Endothelial cell of umbilical vein (primary cell): Measurements from ENCODE around the gene SRGAP3. TPM values are rescaled to one million over a fixed set of nuclear protein-coding genes. Genes with fewer than 3 reads are reported as not detected.

Experiments used
- BruUV-seq: library from RNA; stranded (reverse); fragments of 400-500 nt; replicated peaks from 2 replicates; lab custom pipeline; 2021; lab: Mats Ljungman, UMichigan
- CTCF ChIA-PET: fragments of 300-600, 350-600 bp; sonication (Branson Sonifier 250); formaldehyde crosslinking; loops from one replicate; lab custom pipeline; 2021; ENCODE audit warnings: antibody characterized with exemption, inconsistent platforms; lab: Charles Lee
- POLR2A ChIA-PET: fragments of 300-600, 350-600 bp; sonication (Branson Sonifier 250); formaldehyde crosslinking; loops from one replicate; lab custom pipeline; 2021; ENCODE audit warnings: antibody characterized with exemption, inconsistent platforms; lab: Charles Lee
- DNase-seq: peaks from one replicate; pipeline ENCODE4 v3.0.0-alpha.2; 2011; ENCODE audit warnings: low read depth, low spot score
- FAIRE-seq: peaks from 2 replicates; lab custom pipeline; 2011; peaks lifted over from hg19 to GRCh38; lab: Jason Lieb, UNC
- H2AFZ ChIP-seq: 2 replicates; pipeline ENCODE4 v1.6.0; 2012; ENCODE audit warnings: low read depth, low read length, control low read depth, inconsistent platforms
- H3K27ac ChIP-seq: 2 replicates; pipeline ENCODE4 v1.5.1; 2011; ENCODE audit warnings: low read depth, mild to moderate bottlenecking, control low read depth, low read length, moderate library complexity; ENCODE audit not compliant: insufficient read depth
- H3K27me3 ChIP-seq, 2 experiments: 2 replicates each; pipeline versions ENCODE4 v1.6.0 to v1.6.1; 2011; ENCODE audit warnings: low read length in 2 of 2, mixed read lengths in 1 of 2; ENCODE audit not compliant: control insufficient read depth in 2 of 2, insufficient read depth in 2 of 2
- H3K36me3 ChIP-seq, 2 experiments: 2 replicates in 1 of 2; 3 replicates in 1 of 2; pipeline ENCODE4 v1.5.1; 2011; ENCODE audit warnings: low read length in 2 of 2, mild to moderate bottlenecking in 1 of 2, moderate library complexity in 1 of 2; ENCODE audit not compliant: control insufficient read depth in 2 of 2, insufficient read depth in 2 of 2; ENCODE audit errors: extremely low read depth in 1 of 2
- H3K4me1 ChIP-seq: 3 replicates; pipeline ENCODE4 v1.5.1; 2011; ENCODE audit warnings: mild to moderate bottlenecking, low read length; ENCODE audit not compliant: control insufficient read depth, insufficient read depth; ENCODE audit errors: extremely low read depth
- H3K4me2 ChIP-seq: 2 replicates; pipeline ENCODE4 v1.6.1; 2011; ENCODE audit warnings: low read length, control low read depth, mixed read lengths; ENCODE audit not compliant: insufficient read depth
- H3K4me3 ChIP-seq, 3 experiments: fragments of 200-600 bp in 1 of 3; sonication (generic), shearing (Covaris generic) in 1 of 3; replicated peaks in 1 of 3; 2 replicates each; pipeline ENCODE4 v1.5.1; 2011 to 2016; ENCODE audit warnings: control low read depth in 3 of 3, low read length in 3 of 3, mild to moderate bottlenecking in 2 of 3, inconsistent platforms in 1 of 3, low read depth in 1 of 3, moderate library complexity in 1 of 3; ENCODE audit not compliant: insufficient read depth in 1 of 3
- H3K79me2 ChIP-seq: 2 replicates; pipeline ENCODE4 v1.6.0; 2012; ENCODE audit warnings: low read length, inconsistent platforms; ENCODE audit not compliant: control insufficient read depth, insufficient read depth
- H3K9ac ChIP-seq: replicated peaks from 2 replicates; pipeline ENCODE3; 2011; ENCODE audit warnings: low read length, control low read depth; ENCODE audit not compliant: insufficient read depth; ENCODE audit errors: extremely low read depth
- H3K9me1 ChIP-seq: replicated peaks from 3 replicates; pipeline ENCODE4 v1.6.0; 2011; ENCODE audit warnings: mild to moderate bottlenecking, low read length; ENCODE audit not compliant: control insufficient read depth, insufficient read depth; ENCODE audit errors: extremely low read depth
- H3K9me3 ChIP-seq: replicated peaks from 2 replicates; pipeline ENCODE4 v1.5.1; 2012; ENCODE audit warnings: low read length, inconsistent platforms; ENCODE audit not compliant: control insufficient read depth, insufficient read depth
- H4K20me1 ChIP-seq: replicated peaks from 2 replicates; pipeline ENCODE3; 2011; ENCODE audit warnings: mild to moderate bottlenecking, low read length; ENCODE audit not compliant: control insufficient read depth, insufficient read depth; ENCODE audit errors: extremely low read depth
- EZH2 ChIP-seq: IDR thresholded peaks from 2 replicates; pipeline ENCODE4 v1.6.1; 2012; ENCODE audit warnings: borderline replicate concordance, low read depth, mild to moderate bottlenecking, moderate library complexity, low read length, inconsistent platforms; ENCODE audit not compliant: severe bottlenecking
- FOS ChIP-seq: IDR thresholded peaks from 2 replicates; pipeline ENCODE4 v1.6.1; 2011; ENCODE audit warnings: mild to moderate bottlenecking, low read length, moderate library complexity, borderline replicate concordance; ENCODE audit not compliant: insufficient read depth
- GATA2 ChIP-seq: IDR thresholded peaks from 2 replicates; pipeline ENCODE4 v1.7.0; 2011; ENCODE audit warnings: low read depth, mild to moderate bottlenecking, moderate library complexity, mixed read lengths, low read length; ENCODE audit not compliant: insufficient read length, insufficient read depth
- JUN ChIP-seq: IDR thresholded peaks from 2 replicates; pipeline ENCODE4 v1.6.1; 2011; ENCODE audit warnings: borderline replicate concordance, low read depth; ENCODE audit not compliant: insufficient read length, insufficient read depth
- MYC ChIP-seq: IDR thresholded peaks from one replicate; pipeline ENCODE4 v1.6.1; 2011; ENCODE audit warnings: mild to moderate bottlenecking, low read depth, low read length
- POLR2A ChIP-seq: IDR thresholded peaks from 2 replicates; pipeline ENCODE4 v1.6.1; 2012; ENCODE audit warnings: low read depth, mild to moderate bottlenecking, control low read depth, low read length
- POLR2AphosphoS5 ChIP-seq: IDR thresholded peaks from 2 replicates; pipeline ENCODE4 v1.6.1; 2012; ENCODE audit warnings: low read depth, mild to moderate bottlenecking, control low read depth, low read length, moderate library complexity; ENCODE audit not compliant: insufficient read depth
- dilution Hi-C: fragments of 300-500 bp; cut with MboI; formaldehyde crosslinking; loops from one replicate; pipeline ENCODE4 v1.15.0; 2019; ENCODE audit warnings: low sequenced_read_pairs; ENCODE audit not compliant: extremely low pct_ligation_motif_present
- intact Hi-C: fragments of 100-400 bp; cut with micrococcal nuclease; formaldehyde crosslinking; loops from one replicate; pipeline ENCODE4 v1.10.0; 2022
- polyA plus RNA-seq, 4 experiments: library from polyadenylated mRNA; depleted of rRNA in 3 of 4; stranded (reverse) in 3 of 4; unstranded in 1 of 4; fragments of >200 nt; gene quantifications; 2 replicates each; pipeline versions ENCODE4 v1.2.1 to v1.2.3, GENCODE V29; 2011 to 2012; ENCODE audit warnings: missing spikeins in 1 of 4
- total RNA-seq: library from RNA; stranded (reverse); gene quantifications from 2 replicates; pipeline ENCODE4 v1.2.3, GENCODE V29; 2021
- TF ChIP-seq, protein P1 (sequence below), 2 donors: IDR thresholded peaks; 1 replicate in 1 of 2; 2 replicates in 1 of 2; pipeline ENCODE4 v1.5.1; 2011; ENCODE audit warnings: low read length in 2 of 2, mild to moderate bottlenecking in 2 of 2, moderate library complexity in 2 of 2, control low read depth in 1 of 2, inconsistent platforms in 1 of 2, low read depth in 1 of 2; ENCODE audit not compliant: insufficient read depth in 1 of 2; ENCODE audit errors: extremely low read depth in 1 of 2
- TF ChIP-seq, protein P2 (sequence below): IDR thresholded peaks from 2 replicates; pipeline ENCODE4 v1.6.1; 2011; ENCODE audit not compliant: insufficient read depth, insufficient read length

SRGAP3 gene
- total and polyA plus RNA-seq, 2 donors (not counting 3 experiments of a cell fraction or from before 2014, with no cell fraction given): 0.06 TPM; not detected in 1

GRCh38 chr3:9024341-9024740 is 225.1 kb downstream of the SRGAP3 start:
- BruUV-seq: no TSS peak
- FAIRE-seq: no peak
- Histone ChIP-seq H3K4me1 (no peaks in the 10 kb centered on the region), H2AFZ (no peak overlapping the region), H3K4me3 (no peak overlapping the region), H3K79me2 (no peaks in the 10 kb centered on the region), H3K27me3 (no peaks in the 10 kb centered on the region), H3K36me3 (no peaks in the 10 kb centered on the region), H3K9me3 (no peaks in the 10 kb centered on the region), H3K27ac (no peak overlapping the region), H3K9me1 (no peaks in the 10 kb centered on the region), H4K20me1 (no peaks in the 10 kb centered on the region), H3K9ac (no peak overlapping the region), H3K4me2 (no peak overlapping the region)
- dilution Hi-C loops (no loop called here), intact Hi-C loops (no loop called here)
- TF ChIP-seq, protein P1, sequence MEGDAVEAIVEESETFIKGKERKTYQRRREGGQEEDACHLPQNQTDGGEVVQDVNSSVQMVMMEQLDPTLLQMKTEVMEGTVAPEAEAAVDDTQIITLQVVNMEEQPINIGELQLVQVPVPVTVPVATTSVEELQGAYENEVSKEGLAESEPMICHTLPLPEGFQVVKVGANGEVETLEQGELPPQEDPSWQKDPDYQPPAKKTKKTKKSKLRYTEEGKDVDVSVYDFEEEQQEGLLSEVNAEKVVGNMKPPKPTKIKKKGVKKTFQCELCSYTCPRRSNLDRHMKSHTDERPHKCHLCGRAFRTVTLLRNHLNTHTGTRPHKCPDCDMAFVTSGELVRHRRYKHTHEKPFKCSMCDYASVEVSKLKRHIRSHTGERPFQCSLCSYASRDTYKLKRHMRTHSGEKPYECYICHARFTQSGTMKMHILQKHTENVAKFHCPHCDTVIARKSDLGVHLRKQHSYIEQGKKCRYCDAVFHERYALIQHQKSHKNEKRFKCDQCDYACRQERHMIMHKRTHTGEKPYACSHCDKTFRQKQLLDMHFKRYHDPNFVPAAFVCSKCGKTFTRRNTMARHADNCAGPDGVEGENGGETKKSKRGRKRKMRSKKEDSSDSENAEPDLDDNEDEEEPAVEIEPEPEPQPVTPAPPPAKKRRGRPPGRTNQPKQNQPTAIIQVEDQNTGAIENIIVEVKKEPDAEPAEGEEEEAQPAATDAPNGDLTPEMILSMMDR (IDR thresholded peaks at IDR 0.05; ENCODE audit: extremely low read depth in 1 of 2, insufficient read depth in 1 of 2, low read depth in 1 of 2, low read length in 2 of 2): no peak
- TF ChIP-seq FOS (no peak), POLR2AphosphoS5 (no peak), POLR2A (no peak), GATA2 (no peak)
- no peak for DNase-seq
- CTCF ChIA-PET: no interaction called here
- POLR2A ChIA-PET: no interaction called here

GRCh38 chr3:9023226-9023590 is 226.2 kb downstream of the SRGAP3 start:
- CTCF ChIA-PET: no interaction called here

More at GRCh38 chr3:9023226-9023590, 226.2 kb downstream of the SRGAP3 start:
- POLR2A ChIA-PET: no interaction called here
- H3K9ac ChIP-seq: no peak overlapping the region
- no peak overlapping the region for H3K4me3 ChIP-seq
- H3K4me2 ChIP-seq: no peak overlapping the region
- H3K9me3 ChIP-seq: no peaks in the 10 kb centered on the region
- dilution Hi-C loops: no loop called here
- H3K27ac ChIP-seq: no peak overlapping the region
- intact Hi-C loops: no loop called here
- H3K36me3 ChIP-seq: no peaks in the 10 kb centered on the region
- TF ChIP-seq MYC (no peak), EZH2 (no peak), POLR2AphosphoS5 (no peak), FOS (no peak), JUN (no peak), POLR2A (no peak)
- TF ChIP-seq, protein P2, sequence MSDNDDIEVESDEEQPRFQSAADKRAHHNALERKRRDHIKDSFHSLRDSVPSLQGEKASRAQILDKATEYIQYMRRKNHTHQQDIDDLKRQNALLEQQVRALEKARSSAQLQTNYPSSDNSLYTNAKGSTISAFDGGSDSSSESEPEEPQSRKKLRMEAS: no peak
- TF ChIP-seq, protein P1 (IDR thresholded peaks at IDR 0.05; ENCODE audit: extremely low read depth in 1 of 2, insufficient read depth in 1 of 2, low read depth in 1 of 2, low read length in 2 of 2): no peak
- H4K20me1 ChIP-seq: no peaks in the 10 kb centered on the region
- no peaks in the 10 kb centered on the region for H3K27me3 ChIP-seq
- H3K79me2 ChIP-seq: no peaks in the 10 kb centered on the region
- no peak for DNase-seq
- FAIRE-seq: no peak
- no peak overlapping the region for H2AFZ ChIP-seq
- no peaks in the 10 kb centered on the region for H3K4me1 ChIP-seq
- H3K9me1 ChIP-seq: no peaks in the 10 kb centered on the region
- no TSS peak for BruUV-seq
